Measurements from ENCODE around the gene PDE8A.

Gene PDE8A

DNA sequence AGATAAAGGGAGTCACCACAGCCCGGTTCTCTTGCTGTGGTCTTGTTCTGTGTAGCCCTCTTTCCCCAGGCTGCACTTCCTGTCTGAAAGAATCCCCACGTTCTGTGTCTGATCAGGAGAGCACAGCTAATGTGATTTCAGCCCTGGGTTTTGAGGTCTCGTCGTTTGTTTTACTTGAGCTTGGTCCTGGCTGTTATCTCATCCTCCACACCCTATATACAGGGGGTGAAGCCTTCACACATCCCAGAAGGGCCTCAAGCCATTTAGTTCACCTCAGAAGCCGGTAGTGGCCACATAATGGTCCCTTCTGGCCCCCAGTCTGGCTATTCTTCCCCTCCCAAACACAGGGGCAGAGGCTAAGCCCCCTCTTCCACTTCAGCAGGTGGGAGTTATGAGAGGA lies 115.6 kb downstream of the PDE8A start:
- no peak for TF ChIP-seq GATA1 (IDR thresholded peaks at IDR 0.05; ENCODE audit: low read depth, low read length)
- no peak for TF ChIP-seq POLR2A (IDR thresholded peaks at IDR 0.05; ENCODE audit: low read length)
- DNase-seq = no peak

DNA sequence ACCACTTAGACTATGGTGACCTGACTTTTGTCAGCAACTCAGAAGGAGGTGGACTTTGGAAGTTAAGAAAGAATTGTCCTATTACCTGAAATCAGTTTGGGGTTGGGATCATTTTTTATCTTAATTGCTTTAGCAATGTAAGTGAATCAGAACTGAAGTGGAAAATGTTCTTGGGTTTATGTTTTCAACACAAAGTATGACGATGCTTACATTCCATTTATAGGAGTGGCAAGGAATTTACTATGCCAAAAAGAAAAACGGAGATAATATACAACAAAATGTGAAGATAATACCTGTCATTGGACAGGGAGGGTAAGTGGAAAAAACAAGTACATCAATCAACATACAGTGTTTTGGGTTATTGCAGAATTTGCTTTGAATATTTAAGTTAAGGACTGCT lies 116.1 kb downstream of the PDE8A start:
- no peak for DNase-seq
- no peak for TF ChIP-seq GATA1 (IDR thresholded peaks at IDR 0.05; ENCODE audit: low read depth, low read length)
- TF ChIP-seq POLR2A (IDR thresholded peaks at IDR 0.05; ENCODE audit: low read length) = no peak

DNA sequence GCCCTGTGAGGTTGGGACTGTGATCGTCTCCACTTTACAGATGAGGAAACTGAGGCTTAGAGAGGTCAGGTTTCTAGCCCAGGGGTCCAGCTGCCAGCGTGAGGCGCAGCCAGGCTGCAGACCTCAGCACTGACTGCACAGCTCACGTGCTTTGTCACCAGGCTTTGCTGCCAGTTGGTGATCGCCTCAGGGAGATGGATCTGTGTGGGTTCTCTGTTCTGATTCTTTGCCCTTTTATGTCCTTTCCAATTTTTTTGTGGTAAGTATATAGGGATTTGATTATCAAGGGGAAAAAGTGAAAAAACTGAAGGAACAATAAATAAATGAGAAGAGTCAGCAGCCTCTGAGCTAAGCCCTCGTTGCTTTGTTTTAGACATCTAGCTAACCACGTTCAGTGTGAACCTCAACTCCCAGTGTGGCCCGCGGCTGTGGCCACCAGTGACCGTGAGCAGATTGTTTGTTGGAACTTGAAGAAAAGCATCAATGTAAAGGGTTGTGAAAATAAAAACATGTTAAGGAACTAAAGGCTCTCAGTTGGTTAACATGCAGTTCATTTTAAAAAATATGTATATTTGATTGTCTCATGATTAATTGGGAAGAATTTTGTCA lies 117.6 kb downstream of the PDE8A start:
- no peak for DNase-seq
- TF ChIP-seq POLR2A (IDR thresholded peaks at IDR 0.05; ENCODE audit: low read length) = no peak
- TF ChIP-seq GATA1 (IDR thresholded peaks at IDR 0.05; ENCODE audit: low read depth, low read length) = no peak

DNA sequence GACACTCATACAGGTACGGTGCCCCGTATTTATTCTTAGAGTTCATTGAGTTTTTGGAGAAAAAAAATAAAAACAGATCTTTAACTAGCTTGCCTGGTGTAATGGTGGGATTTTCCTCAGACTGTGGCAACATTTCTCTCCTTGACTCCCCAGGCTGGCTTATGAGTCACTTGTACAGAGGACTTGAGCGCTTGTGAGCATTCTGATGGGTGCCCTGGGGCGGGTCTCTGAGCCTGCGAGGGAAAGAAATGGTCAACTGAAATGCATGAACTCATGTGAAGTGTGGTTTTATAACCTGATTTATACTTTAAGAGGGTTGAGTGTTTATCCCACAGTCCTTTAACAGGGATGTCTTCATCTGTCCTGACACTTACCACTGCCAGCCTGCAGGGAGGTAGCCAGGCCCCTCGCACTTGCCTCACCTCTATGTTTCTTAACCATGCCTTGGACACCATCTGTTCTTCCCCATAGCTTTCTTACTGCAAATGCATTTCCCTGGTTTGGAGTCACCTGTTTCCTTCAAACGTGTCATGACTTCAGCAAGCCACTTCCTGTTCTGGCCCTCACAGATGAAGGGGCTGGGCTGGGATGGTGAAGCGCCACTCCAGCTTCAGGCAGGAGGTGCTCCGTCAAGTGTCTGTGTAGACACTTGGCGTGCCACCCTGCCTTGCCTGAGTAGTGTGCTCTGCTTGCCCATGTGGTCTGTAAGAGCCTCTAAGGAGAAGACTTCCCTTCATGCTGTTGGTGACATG lies 118.7 kb downstream of the PDE8A start:
- DNase-seq = no peak
- TF ChIP-seq GATA1 (IDR thresholded peaks at IDR 0.05; ENCODE audit: low read depth, low read length) (no peak), POLR2A (IDR thresholded peaks at IDR 0.05; ENCODE audit: low read length) (no peak)

DNA sequence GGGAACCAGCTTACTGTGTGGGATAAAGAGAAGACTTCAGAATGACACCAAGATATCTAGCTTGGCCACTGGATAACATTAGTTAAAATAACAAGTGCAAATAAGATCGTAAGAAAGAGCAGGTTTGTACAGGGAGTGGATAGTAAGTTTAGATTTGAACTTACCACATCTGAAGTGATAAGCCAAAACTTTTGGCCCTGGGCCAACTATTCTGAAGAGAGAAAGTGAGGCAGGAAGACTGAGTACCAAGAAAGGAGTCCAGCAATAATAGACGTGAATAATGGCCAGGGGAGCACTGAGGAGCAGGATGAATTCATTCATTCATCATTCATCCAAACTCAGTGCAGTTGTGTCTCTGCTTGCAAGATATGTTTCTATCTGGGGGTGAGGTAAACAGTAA lies 122.9 kb downstream of the PDE8A start:
- TF ChIP-seq POLR2A (IDR thresholded peaks at IDR 0.05; ENCODE audit: low read length) (no peak), GATA1 (IDR thresholded peaks at IDR 0.05; ENCODE audit: low read depth, low read length) (no peak)
- peak in 1 of 2 experiments; percentile 5 for DNase-seq

DNA sequence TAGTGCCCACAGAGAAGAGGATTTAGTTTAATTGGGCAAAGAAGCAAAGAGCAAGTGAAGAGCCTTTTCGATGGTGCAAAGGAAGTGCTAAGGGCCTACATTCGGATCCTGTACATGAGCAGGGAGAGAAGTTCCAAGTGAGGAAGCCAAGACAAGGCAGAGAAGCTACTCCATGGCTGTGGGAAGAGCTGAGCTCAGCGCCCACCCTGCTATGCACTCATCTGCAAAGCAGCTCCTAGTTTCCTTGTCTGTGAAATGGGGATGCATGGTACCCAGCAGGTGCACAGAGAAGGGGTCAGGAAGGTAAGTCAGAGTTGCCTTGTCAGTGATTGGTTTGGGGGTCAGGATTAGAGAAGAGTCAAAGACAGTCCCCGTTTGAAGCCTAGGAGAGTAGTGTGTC lies 126.5 kb downstream of the PDE8A start:
- TF ChIP-seq GATA1 (IDR thresholded peaks at IDR 0.05; ENCODE audit: low read depth, low read length) = no peak
- TF ChIP-seq POLR2A (IDR thresholded peaks at IDR 0.05; ENCODE audit: low read length) = no peak
- DNase-seq = no peak

DNA sequence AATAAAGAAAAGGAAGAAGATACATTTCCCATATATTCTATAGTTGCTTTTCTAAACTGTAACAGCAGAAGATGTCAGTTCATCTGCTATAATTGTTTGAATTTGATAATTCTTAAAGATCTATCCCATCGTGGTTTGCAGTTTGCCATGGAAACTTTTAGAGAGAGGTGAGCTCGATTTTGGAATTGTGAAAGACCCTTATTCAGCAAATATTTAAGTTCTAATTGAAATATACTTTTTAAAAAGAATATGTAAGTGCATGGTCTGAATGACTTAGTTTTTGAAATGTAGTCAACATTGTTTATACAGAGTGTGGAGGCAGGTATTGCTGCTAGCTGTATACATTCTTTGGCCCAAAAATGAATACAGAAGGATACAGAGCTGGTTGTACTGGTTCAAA lies 127.7 kb downstream of the PDE8A start:
- no peak for DNase-seq
- TF ChIP-seq GATA1 (IDR thresholded peaks at IDR 0.05; ENCODE audit: low read depth, low read length) = no peak
- no peak for TF ChIP-seq POLR2A (IDR thresholded peaks at IDR 0.05; ENCODE audit: low read length)

DNA sequence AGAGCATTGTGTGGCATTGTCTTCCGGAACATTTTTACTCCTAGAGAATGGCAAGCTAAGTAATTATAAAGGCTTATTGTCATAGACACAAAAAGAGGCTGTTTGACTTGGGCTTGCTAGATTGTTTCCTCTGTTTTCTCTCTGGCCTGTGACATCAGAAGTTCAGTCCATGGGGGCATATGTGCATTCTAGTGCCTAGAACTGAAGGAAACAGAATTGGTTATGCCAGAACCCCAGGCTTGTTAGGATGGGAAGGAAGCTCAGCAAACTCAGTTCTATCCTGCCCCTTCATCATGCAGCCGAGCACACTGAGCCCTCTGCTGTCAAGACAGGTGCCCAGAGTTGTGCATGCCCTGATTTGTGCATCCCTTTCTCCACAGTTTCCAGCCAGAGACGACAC lies 131.3 kb downstream of the PDE8A start:
- no peak for TF ChIP-seq POLR2A (IDR thresholded peaks at IDR 0.05; ENCODE audit: low read length)
- TF ChIP-seq GATA1 (IDR thresholded peaks at IDR 0.05; ENCODE audit: low read depth, low read length) = no peak
- no peak for DNase-seq

DNA sequence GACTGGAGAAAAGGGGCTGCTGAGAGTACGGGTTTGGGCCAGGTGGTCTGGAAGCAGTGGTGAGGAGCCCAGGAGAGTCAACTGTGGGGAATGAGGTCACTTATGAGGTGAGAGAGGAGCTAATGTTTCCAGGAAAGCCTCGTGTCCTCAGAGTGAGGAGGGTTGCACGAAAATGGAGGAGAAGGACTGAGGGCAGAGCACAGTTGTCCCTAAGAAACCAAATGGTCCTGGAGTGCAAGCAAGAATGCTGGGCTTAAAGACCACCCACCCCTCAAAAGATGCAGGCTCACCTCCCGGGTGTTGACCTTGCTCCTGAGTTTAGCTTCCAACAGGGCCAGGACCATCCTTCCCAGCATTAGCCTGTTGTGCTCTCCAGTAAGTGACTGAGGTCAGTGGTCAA lies 133.2 kb downstream of the PDE8A start:
- TF ChIP-seq GATA1 (IDR thresholded peaks at IDR 0.05; ENCODE audit: low read depth, low read length) = no peak
- TF ChIP-seq POLR2A (IDR thresholded peaks at IDR 0.05; ENCODE audit: low read length) = no peak
- DNase-seq = no peak

DNA sequence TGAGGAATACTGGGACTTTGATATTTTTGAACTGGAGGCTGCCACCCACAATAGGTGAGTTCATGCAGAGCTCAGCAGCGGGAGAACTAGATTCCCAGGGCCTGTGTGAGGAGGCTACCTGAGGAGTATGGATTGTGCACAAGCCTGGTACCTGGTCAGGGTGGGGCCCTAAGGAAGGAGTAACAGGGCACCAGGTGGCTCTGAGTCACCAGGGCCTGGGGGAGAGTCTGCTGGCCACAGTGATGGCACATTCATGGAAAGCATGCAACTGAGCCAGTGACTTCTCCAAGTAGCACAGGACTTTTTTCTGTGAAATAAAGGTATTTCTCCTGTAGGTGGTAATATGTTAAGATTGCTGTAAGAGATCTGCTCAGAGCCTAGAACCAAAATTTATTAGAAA lies 134.4 kb downstream of the PDE8A start:
- no peak for DNase-seq
- TF ChIP-seq POLR2A (IDR thresholded peaks at IDR 0.05; ENCODE audit: low read length) (no peak), GATA1 (IDR thresholded peaks at IDR 0.05; ENCODE audit: low read depth, low read length) (no peak)

DNA sequence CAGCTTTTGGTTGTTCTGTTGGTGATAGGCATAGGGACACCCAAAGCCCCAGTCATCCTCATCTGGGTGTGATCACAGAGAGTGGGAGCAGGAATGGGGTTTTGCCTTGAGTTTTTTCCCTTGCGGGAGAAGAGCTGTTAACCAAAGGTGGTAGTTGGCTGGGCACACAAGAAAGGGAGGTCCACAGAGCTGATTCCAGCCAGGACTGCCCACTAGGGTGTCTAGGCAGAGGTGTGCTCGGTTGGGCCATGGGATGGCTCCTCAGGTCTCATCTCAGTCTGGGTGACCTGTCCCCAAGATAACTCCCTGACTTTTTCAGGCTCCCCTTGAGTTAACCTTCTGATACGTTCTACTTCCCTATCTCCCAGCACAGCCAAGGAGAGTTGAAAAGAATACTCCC lies 134.8 kb downstream of the PDE8A start:
- TF ChIP-seq POLR2A (IDR thresholded peaks at IDR 0.05; ENCODE audit: low read length) = no peak
- no peak for TF ChIP-seq GATA1 (IDR thresholded peaks at IDR 0.05; ENCODE audit: low read depth, low read length)
- no peak for DNase-seq

DNA sequence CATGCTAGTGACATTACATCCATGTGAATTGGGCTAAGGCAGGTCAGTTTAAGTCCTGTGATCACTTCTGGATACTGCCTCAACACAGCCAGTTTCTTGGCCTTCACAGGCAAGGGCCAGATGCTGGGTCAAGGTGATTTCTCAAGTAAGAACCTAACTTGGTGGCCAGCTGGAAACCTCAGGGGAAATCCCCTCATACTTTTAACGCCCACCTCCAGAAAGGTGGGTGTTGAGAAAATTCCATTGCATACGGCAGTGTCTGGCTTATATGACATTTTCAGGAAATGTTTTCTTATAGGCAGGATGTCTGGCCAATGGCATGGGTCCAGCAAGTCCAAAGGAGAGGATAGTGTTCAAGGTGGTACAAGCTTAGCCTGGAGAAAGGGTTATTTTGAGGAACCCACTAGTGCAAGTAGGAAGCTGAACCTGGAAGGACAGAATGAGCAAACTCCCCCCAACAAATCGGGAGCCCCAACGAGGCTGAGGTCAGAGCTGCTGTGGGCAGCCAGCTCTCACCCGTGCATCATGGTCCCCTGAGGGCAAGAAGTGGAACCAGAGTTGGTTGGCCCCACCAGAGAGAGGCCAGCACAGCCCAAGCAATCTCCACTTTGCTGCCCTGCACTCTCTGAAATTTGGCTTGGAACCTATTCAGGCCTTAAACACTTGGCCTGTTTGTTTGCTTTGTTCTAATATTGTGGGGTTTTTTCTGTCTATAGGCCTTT lies 135.4 kb downstream of the PDE8A start:
- TF ChIP-seq GATA1 (IDR thresholded peaks at IDR 0.05; ENCODE audit: low read depth, low read length) (no peak), POLR2A (IDR thresholded peaks at IDR 0.05; ENCODE audit: low read length) (no peak)
- no peak for DNase-seq

DNA sequence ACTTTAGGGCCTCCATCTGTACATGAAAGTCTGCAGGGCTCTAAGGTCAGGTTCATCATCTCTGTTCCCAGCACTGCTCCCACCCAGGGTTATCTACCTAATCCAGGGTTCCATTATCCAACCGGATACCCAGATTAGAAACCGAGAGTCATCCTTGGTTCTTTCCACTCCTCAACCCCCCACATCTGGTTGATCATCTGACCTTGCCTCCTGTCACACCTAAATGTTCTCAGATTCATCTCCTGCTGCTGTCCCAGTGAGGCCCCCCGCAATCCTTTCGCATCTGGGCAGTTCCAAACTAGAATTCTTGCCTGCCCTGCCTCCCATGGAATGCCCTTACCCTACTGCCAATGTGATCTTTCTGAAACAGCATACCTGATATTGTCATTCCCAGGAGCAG lies 136.5 kb downstream of the PDE8A start:
- DNase-seq = no peak
- TF ChIP-seq POLR2A (IDR thresholded peaks at IDR 0.05; ENCODE audit: low read length) (no peak), GATA1 (IDR thresholded peaks at IDR 0.05; ENCODE audit: low read depth, low read length) (no peak)

DNA sequence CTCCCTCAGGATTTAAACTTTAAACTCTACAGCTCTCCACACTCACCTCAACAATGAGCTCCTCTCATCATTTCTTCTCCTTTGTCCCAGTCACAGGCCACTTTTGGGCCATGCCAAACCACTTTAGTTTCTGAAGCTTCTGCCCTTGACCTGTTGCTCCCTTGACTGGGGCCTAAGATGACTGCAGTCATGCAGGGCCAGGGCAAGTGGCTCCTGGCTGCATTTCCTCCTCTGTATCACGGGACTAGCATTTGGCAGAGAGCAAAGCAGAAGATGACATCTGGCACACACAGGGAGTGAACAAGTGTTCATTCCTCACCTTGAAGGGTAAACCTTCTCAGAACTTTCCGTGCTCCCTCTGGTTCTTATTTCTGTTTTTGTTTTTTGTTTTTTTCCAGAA lies 136.9 kb downstream of the PDE8A start:
- no peak for DNase-seq
- no peak for TF ChIP-seq GATA1 (IDR thresholded peaks at IDR 0.05; ENCODE audit: low read depth, low read length)
- TF ChIP-seq POLR2A (IDR thresholded peaks at IDR 0.05; ENCODE audit: low read length) = no peak
